ENCODE data around the gene PRUNE2. TPM values are rescaled to one million over a fixed set of nuclear protein-coding genes. Genes with fewer than 3 reads are reported as not detected.

The PRUNE2 gene
- polyA plus RNA-seq, 1 donor (not counting 4 experiments of a cell fraction or from before 2014, with no cell fraction given): 0.41 TPM

- Histone ChIP-seq H3K9ac (ENCODE audit: control insufficient read depth, extremely low read depth, insufficient read depth, low read length) (no peak overlapping the region), H3K27me3 (ENCODE audit: control insufficient read depth, extremely low read depth, insufficient read depth, low read length) (no peaks in the 10 kb centered on the region), H3K4me2 (ENCODE audit: control insufficient read depth, extremely low read depth, insufficient read depth, low read depth, low read length) (no peak overlapping the region), H3K79me2 (ENCODE audit: control insufficient read depth, insufficient read depth, low read length) (no peaks in the 10 kb centered on the region), H3K4me3 (ENCODE audit: control insufficient read depth in 2 of 3, extremely low read depth in 1 of 3, insufficient read depth in 2 of 3, low read depth in 1 of 3, low read length in 3 of 3) (no peak overlapping the region), H3K9me3 (ENCODE audit: control insufficient read depth, low read depth, low read length) (no peaks in the 10 kb centered on the region), H3K27ac (ENCODE audit: control insufficient read depth, insufficient read depth, low read length) (no peak overlapping the region), H3K36me3 (ENCODE audit: control insufficient read depth in 2 of 2, extremely low read depth in 1 of 2, insufficient read depth in 2 of 2, low read length in 2 of 2) (no peaks in the 10 kb centered on the region), H3K9me1 (ENCODE audit: control insufficient read depth, extremely low read depth, insufficient read depth, low read length) (no peaks in the 10 kb centered on the region), H2AFZ (ENCODE audit: control insufficient read depth, low read length) (no peak overlapping the region), H4K20me1 (ENCODE audit: control insufficient read depth, extremely low read depth, insufficient read depth, low read length) (no peaks in the 10 kb centered on the region), H3K4me1 (ENCODE audit: control insufficient read depth, extremely low read depth, insufficient read depth, low read length) (no peaks in the 10 kb centered on the region)
- no peak for DNase-seq (ENCODE audit: low read depth, low spot score)
- FAIRE-seq: no peak
- dilution Hi-C loops (cut with MboI; ENCODE audit: extremely low pct_ligation_motif_present, low sequenced_read_pairs): no loop called here
- no peak for TF ChIP-seq CTCF (optimal IDR thresholded peaks at IDR 0.05 in 1 of 3, IDR thresholded peaks at IDR 0.05 in 1 of 3, conservative IDR thresholded peaks at IDR 0.05 in 1 of 3; ENCODE audit: extremely low read depth in 1 of 3, insufficient read depth in 2 of 3, low read length in 3 of 3)
- TF ChIP-seq EZH2 (IDR thresholded peaks at IDR 0.05; ENCODE audit: low read length): no peak
Measured at GRCh38 chr9:76732341-76732958, 173.5 kb downstream of the PRUNE2 start.

- no peaks in the 10 kb centered on the region for H3K9me3 ChIP-seq (ENCODE audit: control insufficient read depth, low read depth, low read length)
- DNase-seq (ENCODE audit: low read depth, low spot score): no peak
- H3K36me3 ChIP-seq (ENCODE audit: control insufficient read depth in 2 of 2, extremely low read depth in 1 of 2, insufficient read depth in 2 of 2, low read length in 2 of 2): no peaks in the 10 kb centered on the region
- H3K9me1 ChIP-seq (ENCODE audit: control insufficient read depth, extremely low read depth, insufficient read depth, low read length): no peaks in the 10 kb centered on the region
- H3K4me2 ChIP-seq (ENCODE audit: control insufficient read depth, extremely low read depth, insufficient read depth, low read depth, low read length): no peak overlapping the region
- no peaks in the 10 kb centered on the region for H3K79me2 ChIP-seq (ENCODE audit: control insufficient read depth, insufficient read depth, low read length)
- no peak for FAIRE-seq
- no peak overlapping the region for H2AFZ ChIP-seq (ENCODE audit: control insufficient read depth, low read length)
- no peak overlapping the region for H3K9ac ChIP-seq (ENCODE audit: control insufficient read depth, extremely low read depth, insufficient read depth, low read length)
- no peaks in the 10 kb centered on the region for H4K20me1 ChIP-seq (ENCODE audit: control insufficient read depth, extremely low read depth, insufficient read depth, low read length)
- H3K4me1 ChIP-seq (ENCODE audit: control insufficient read depth, extremely low read depth, insufficient read depth, low read length): no peaks in the 10 kb centered on the region
- dilution Hi-C loops (cut with MboI; ENCODE audit: extremely low pct_ligation_motif_present, low sequenced_read_pairs): no loop called here
- H3K27me3 ChIP-seq (ENCODE audit: control insufficient read depth, extremely low read depth, insufficient read depth, low read length): no peaks in the 10 kb centered on the region
- TF ChIP-seq CTCF (optimal IDR thresholded peaks at IDR 0.05 in 1 of 3, IDR thresholded peaks at IDR 0.05 in 1 of 3, conservative IDR thresholded peaks at IDR 0.05 in 1 of 3; ENCODE audit: extremely low read depth in 1 of 3, insufficient read depth in 2 of 3, low read length in 3 of 3): no peak
- no peak for TF ChIP-seq EZH2 (IDR thresholded peaks at IDR 0.05; ENCODE audit: low read length)
- no peak overlapping the region for H3K27ac ChIP-seq (ENCODE audit: control insufficient read depth, insufficient read depth, low read length)
- H3K4me3 ChIP-seq (ENCODE audit: control insufficient read depth in 2 of 3, extremely low read depth in 1 of 3, insufficient read depth in 2 of 3, low read depth in 1 of 3, low read length in 3 of 3): no peak overlapping the region
Measured at GRCh38 chr9:76730801-76731200, 175.1 kb downstream of the PRUNE2 start.

All from keratinocyte (primary cell).